Measurements from ENCODE around the gene PRR23B. TPM values are rescaled to one million over a fixed set of nuclear protein-coding genes. Genes with fewer than 3 reads are reported as not detected.

Gene PRR23B
- total RNA-seq, 1 donor, result not detected

- DNase-seq (ENCODE audit: low read depth in 2 of 3, low spot score in 2 of 3), result no peak
Observed at GRCh38 chr3:138975351-138975750, 45.4 kb downstream of the PRR23B start.

- DNase-seq (ENCODE audit: low read depth in 2 of 3, low spot score in 2 of 3), result peak in 2 of 3 donors; percentile 46 to 72
Observed at GRCh38 chr3:138974462-138974861, 46.3 kb downstream of the PRR23B start.

GRCh38 chr3:138972941-138973340 lies 47.8 kb downstream of the PRR23B start:
- DNase-seq (ENCODE audit: low read depth in 2 of 3, low spot score in 2 of 3), result no peak

GRCh38 chr3:138971766-138972320 lies 48.9 kb downstream of the PRR23B start:
- no peak for DNase-seq (ENCODE audit: low read depth in 2 of 3, low spot score in 2 of 3)

Other genes starting within 250 kb of the PRR23B start
- 15.3 TPM for gene PIK3CB, start 186.0 kb downstream of the PRR23B start, total RNA-seq
- gene FOXL2, start 73.8 kb downstream of the PRR23B start, total RNA-seq, result under 0.01 TPM
- gene FOXL2NB, start 73.7 kb downstream of the PRR23B start, total RNA-seq, result under 0.01 TPM
- gene PRR23A, start 14.7 kb downstream of the PRR23B start, total RNA-seq, result not detected
- not detected for gene PRR23C, start 24.0 kb upstream of the PRR23B start, total RNA-seq